Gastroesophageal sphincter (tissue), 4 donors: ENCODE data around the gene ADGRD1. TPM values are rescaled to one million over a fixed set of nuclear protein-coding genes. Genes with fewer than 3 reads are reported as not detected.

Experiments
- ATAC-seq: fragments of 150-250 bp; one replicate; pipeline ENCODE4 v1.9.1; 2016; ENCODE audit warnings: mild to moderate bottlenecking, moderate library complexity
- H3K27ac ChIP-seq, 4 donors: fragments of 200-600 bp; sonication (generic) in 3 of 4; 1 replicate in 3 of 4; 2 replicates in 1 of 4; pipeline ENCODE4 v1.5.1; 2016 to 2019
- H3K27me3 ChIP-seq: fragments of 200-600 bp; sonication (generic); one replicate; pipeline ENCODE4 v1.5.1; 2019
- H3K36me3 ChIP-seq, 2 donors: fragments of 200-600 bp; sonication (generic); one replicate each; pipeline ENCODE4 v1.5.1; 2019; ENCODE audit warnings: control low read depth in 1 of 2
- H3K4me1 ChIP-seq, 3 donors: fragments of 200-600 bp; sonication (generic); 1 replicate in 2 of 3; 2 replicates in 1 of 3; pipeline ENCODE4 v1.5.1; 2016 to 2019; ENCODE audit warnings: control low read depth in 2 of 3
- H3K4me3 ChIP-seq, 2 donors: fragments of 200-600 bp; sonication (generic); one replicate each; pipeline ENCODE4 v1.5.1; 2019; ENCODE audit warnings: mild to moderate bottlenecking in 1 of 2, moderate library complexity in 1 of 2
- H3K9me3 ChIP-seq, 3 donors: fragments of 200-600 bp; sonication (generic); one replicate each; pipeline ENCODE4 v1.5.1; 2017 to 2019; ENCODE audit warnings: control low read depth in 2 of 3
- EP300 ChIP-seq: sonication (generic); formaldehyde crosslinking; IDR thresholded peaks from one replicate; pipeline ENCODE4 v1.6.1; 2017; ENCODE audit warnings: antibody characterized with exemption, mild to moderate bottlenecking
- POLR2A ChIP-seq, 2 donors: fragments of 450-650 bp; IDR thresholded peaks; one replicate each; pipeline ENCODE4 v1.6.1; 2017; ENCODE audit warnings: antibody characterized with exemption in 2 of 2, mild to moderate bottlenecking in 2 of 2, moderate library complexity in 1 of 2
- POLR2AphosphoS5 ChIP-seq: sonication (generic); formaldehyde crosslinking; IDR thresholded peaks from one replicate; pipeline ENCODE4 v1.6.1; 2017; ENCODE audit warnings: antibody characterized with exemption
- WGBS, 2 donors: methylation state at CpG; one replicate each; pipeline ENCODE4 v1.1.5; 2018; ENCODE audit warnings: low coverage in 1 of 2; 5-methylcytosine and 5-hydroxymethylcytosine counted together
- total RNA-seq, 4 donors: library from RNA; depleted of rRNA; stranded (reverse); fragments of >200 nt; gene quantifications; one replicate each; pipeline ENCODE4 v1.1.0, GENCODE V29; 2016
- TF ChIP-seq, protein P1 (sequence below), 4 experiments: fragments of 200-600 bp in 2 of 4; fragments of 450-650 bp in 2 of 4; sonication (generic) in 1 of 4; IDR thresholded peaks; one replicate each; pipeline ENCODE4 v1.5.1; 2017 to 2019; ENCODE audit warnings: antibody characterized with exemption in 4 of 4, mild to moderate bottlenecking in 2 of 4, moderate library complexity in 2 of 4

The ADGRD1 gene
- total RNA-seq, 4 donors from 2014 or later: 19.1 to 43.4 (median 31.3) TPM

DNA sequence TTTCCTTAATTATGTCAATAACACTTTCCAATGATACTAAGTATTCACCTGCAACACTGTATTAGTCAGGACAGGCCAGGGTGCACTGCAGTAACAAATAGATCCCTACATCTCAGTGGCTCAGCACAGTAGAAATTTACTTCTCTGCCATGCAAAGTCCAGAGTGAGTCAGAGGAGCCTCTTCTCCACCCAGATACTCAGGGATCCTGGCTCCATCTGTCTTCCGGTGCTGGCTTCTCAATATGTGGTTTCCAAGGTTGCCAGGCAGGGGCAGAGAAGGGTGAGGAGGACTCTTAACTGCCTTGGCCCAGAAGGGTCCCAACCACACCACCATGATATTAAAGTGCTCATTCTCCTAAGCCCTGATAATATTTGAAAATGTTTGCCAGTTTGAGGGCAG, 47.8 kb downstream of the ADGRD1 start:
- ATAC-seq: no peak
- WGBS, 2 donors: 100% methylated on average over 1 of the region's 1 CpG; no CpG with 5 or more reads in 1 of the 2 donors
- TF ChIP-seq POLR2AphosphoS5 (no peak), POLR2A (IDR thresholded peaks at IDR 0.05) (no peak), EP300 (no peak)
- TF ChIP-seq, protein P1, sequence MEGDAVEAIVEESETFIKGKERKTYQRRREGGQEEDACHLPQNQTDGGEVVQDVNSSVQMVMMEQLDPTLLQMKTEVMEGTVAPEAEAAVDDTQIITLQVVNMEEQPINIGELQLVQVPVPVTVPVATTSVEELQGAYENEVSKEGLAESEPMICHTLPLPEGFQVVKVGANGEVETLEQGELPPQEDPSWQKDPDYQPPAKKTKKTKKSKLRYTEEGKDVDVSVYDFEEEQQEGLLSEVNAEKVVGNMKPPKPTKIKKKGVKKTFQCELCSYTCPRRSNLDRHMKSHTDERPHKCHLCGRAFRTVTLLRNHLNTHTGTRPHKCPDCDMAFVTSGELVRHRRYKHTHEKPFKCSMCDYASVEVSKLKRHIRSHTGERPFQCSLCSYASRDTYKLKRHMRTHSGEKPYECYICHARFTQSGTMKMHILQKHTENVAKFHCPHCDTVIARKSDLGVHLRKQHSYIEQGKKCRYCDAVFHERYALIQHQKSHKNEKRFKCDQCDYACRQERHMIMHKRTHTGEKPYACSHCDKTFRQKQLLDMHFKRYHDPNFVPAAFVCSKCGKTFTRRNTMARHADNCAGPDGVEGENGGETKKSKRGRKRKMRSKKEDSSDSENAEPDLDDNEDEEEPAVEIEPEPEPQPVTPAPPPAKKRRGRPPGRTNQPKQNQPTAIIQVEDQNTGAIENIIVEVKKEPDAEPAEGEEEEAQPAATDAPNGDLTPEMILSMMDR (IDR thresholded peaks at IDR 0.05): no peak
- H3K4me3 ChIP-seq: no peak overlapping the region
- H3K9me3 ChIP-seq: no peaks in the 10 kb centered on the region
- peaks cover 0 to 50% of the 10 kb centered on the region in 2 donors for H3K36me3 ChIP-seq
- peaks cover 0 to 20% (median 0%) of the 10 kb centered on the region in 3 donors for H3K4me1 ChIP-seq
- H3K27ac ChIP-seq: peak overlapping the region in 2 of 4 donors; percentile 65 to 72
- H3K27me3 ChIP-seq: no peaks in the 10 kb centered on the region

GRCh38 chr12:131002216-131002631, 48.5 kb downstream of the ADGRD1 start:
- WGBS, 2 donors: 42 to 45% methylated on average over 2 of the region's 2 CpGs
- no peak for TF ChIP-seq POLR2AphosphoS5
- no peak for TF ChIP-seq POLR2A (IDR thresholded peaks at IDR 0.05)
- TF ChIP-seq, protein P1 (IDR thresholded peaks at IDR 0.05): no peak
- TF ChIP-seq EP300: no peak
- peaks cover 0 to 27% (median 5%) of the 10 kb centered on the region in 3 donors for H3K4me1 ChIP-seq
- no peak overlapping the region for H3K4me3 ChIP-seq
- peaks cover 0 to 50% of the 10 kb centered on the region in 2 donors for H3K36me3 ChIP-seq
- ATAC-seq: no peak
- no peaks in the 10 kb centered on the region for H3K9me3 ChIP-seq
- no peaks in the 10 kb centered on the region for H3K27me3 ChIP-seq
- H3K27ac ChIP-seq: peak overlapping the region in 3 of 4 donors; percentile 31 to 72 (median 65)

GRCh38 chr12:131003036-131003715, 49.5 kb downstream of the ADGRD1 start:
- Histone ChIP-seq H3K27ac (peak overlapping the region in 2 of 4 donors; percentile 65 to 72), H3K27me3 (no peaks in the 10 kb centered on the region), H3K4me1 (peaks cover 0 to 37% (median 9%) of the 10 kb centered on the region in 3 donors), H3K4me3 (no peak overlapping the region), H3K36me3 (peaks cover 0 to 46% of the 10 kb centered on the region in 2 donors), H3K9me3 (no peaks in the 10 kb centered on the region)
- ATAC-seq: no peak
- 83% methylated on average over 1 of the region's 18 CpGs; no CpG with 5 or more reads in 1 of the 2 donors for WGBS, 2 donors
- TF ChIP-seq EP300 (no peak), POLR2AphosphoS5 (no peak), POLR2A (IDR thresholded peaks at IDR 0.05) (no peak)
- TF ChIP-seq, protein P1 (IDR thresholded peaks at IDR 0.05): no peak

- no peak for ATAC-seq
- H3K27me3 ChIP-seq: no peaks in the 10 kb centered on the region
- TF ChIP-seq POLR2A (IDR thresholded peaks at IDR 0.05): no peak
- TF ChIP-seq, protein P1 (IDR thresholded peaks at IDR 0.05): no peak
- no peak for TF ChIP-seq EP300
- no peak for TF ChIP-seq POLR2AphosphoS5
- no peaks in the 10 kb centered on the region for H3K9me3 ChIP-seq
- H3K4me3 ChIP-seq: no peak overlapping the region
- no peak overlapping the region for H3K27ac ChIP-seq
- H3K4me1 ChIP-seq: peaks cover 0 to 38% (median 9%) of the 10 kb centered on the region in 3 donors
- 90% methylated on average over 2 to 4 of the region's 18 CpGs for WGBS, 2 donors
- peaks cover 0 to 44% of the 10 kb centered on the region in 2 donors for H3K36me3 ChIP-seq
Measured at GRCh38 chr12:131003716-131004045, 50.0 kb downstream of the ADGRD1 start.

GRCh38 chr12:131004166-131004565, 50.5 kb downstream of the ADGRD1 start:
- WGBS, 2 donors: no CpG with 5 or more reads among the region's 22 CpGs
- no peaks in the 10 kb centered on the region for H3K27me3 ChIP-seq
- no peak for ATAC-seq
- TF ChIP-seq POLR2AphosphoS5 (no peak), POLR2A (IDR thresholded peaks at IDR 0.05) (no peak), EP300 (no peak)
- TF ChIP-seq, protein P1 (IDR thresholded peaks at IDR 0.05): no peak
- H3K9me3 ChIP-seq: no peaks in the 10 kb centered on the region
- no peak overlapping the region for H3K27ac ChIP-seq
- H3K4me3 ChIP-seq: no peak overlapping the region
- H3K4me1 ChIP-seq: peaks cover 0 to 38% (median 9%) of the 10 kb centered on the region in 3 donors
- H3K36me3 ChIP-seq: peaks cover 0 to 47% of the 10 kb centered on the region in 2 donors
